B cell (primary cell): ENCODE data around the gene TAC1. TPM values are rescaled to one million over a fixed set of nuclear protein-coding genes. Genes with fewer than 3 reads are reported as not detected.

Experiments used
- ATAC-seq: fragments of 200-7000 bp; cut with Tn5 transposase; one replicate; pipeline ENCODE4 v1.10.0; 2021; ENCODE audit warnings: low read depth, mild to moderate bottlenecking, moderate number of reproducible peaks, moderate library complexity
- CTCF ChIA-PET: fragments of 350-600 bp; sonication (Branson Sonifier 250); formaldehyde crosslinking; loops from one replicate; lab custom pipeline; 2021; ENCODE audit warnings: antibody characterized with exemption, inconsistent platforms; lab: Charles Lee
- POLR2A ChIA-PET: fragments of 350-600 bp; sonication (Branson Sonifier 250); formaldehyde crosslinking; loops from one replicate; lab custom pipeline; 2021; ENCODE audit warnings: antibody characterized with exemption; lab: Charles Lee
- DNase-seq: peaks from one replicate; pipeline ENCODE4 v3.0.0; 2013
- H2AFZ ChIP-seq: 2 replicates; pipeline ENCODE4 v1.6.1; 2012; ENCODE audit warnings: mild to moderate bottlenecking, low read depth, low read length; ENCODE audit not compliant: insufficient read depth, poor library complexity, severe bottlenecking
- H3K27ac ChIP-seq, 2 donors: 1 replicate in 1 of 2; 2 replicates in 1 of 2; pipeline ENCODE4 v1.5.1; 2012 to 2013; ENCODE audit warnings: low read length in 2 of 2, mild to moderate bottlenecking in 2 of 2, moderate library complexity in 1 of 2
- H3K27me3 ChIP-seq, 4 experiments: fragments of 200-600 bp in 1 of 4; sonication (generic) in 1 of 4; replicated peaks in 1 of 4; 1 replicate in 2 of 4; 2 replicates in 2 of 4; pipeline versions ENCODE4 v1.6.1 to v1.7.0; 2013 to 2016; ENCODE audit warnings: low read length in 3 of 4, mild to moderate bottlenecking in 2 of 4, mixed read lengths in 1 of 4, moderate library complexity in 1 of 4; ENCODE audit not compliant: insufficient read depth in 4 of 4, control insufficient read depth in 3 of 4; ENCODE audit errors: control extremely low read depth in 1 of 4
- H3K36me3 ChIP-seq, 2 experiments: replicated peaks in 1 of 2; 1 replicate in 1 of 2; 2 replicates in 1 of 2; pipeline versions ENCODE4 v1.6.1 to v1.7.1; 2013; ENCODE audit warnings: low read length in 1 of 2; ENCODE audit not compliant: insufficient read depth in 2 of 2, control insufficient read depth in 1 of 2; ENCODE audit errors: control extremely low read depth in 1 of 2, extremely low read depth in 1 of 2
- H3K4me1 ChIP-seq, 2 donors: fragments of 200-600 bp in 1 of 2; sonication (generic) in 1 of 2; 1 replicate in 1 of 2; 2 replicates in 1 of 2; pipeline versions ENCODE4 v1.5.1 to v1.6.1; 2013 to 2017; ENCODE audit warnings: low read length in 2 of 2; ENCODE audit not compliant: control insufficient read depth in 2 of 2, insufficient read depth in 2 of 2
- H3K4me2 ChIP-seq: replicated peaks from 2 replicates; pipeline ENCODE3; 2012; ENCODE audit warnings: mild to moderate bottlenecking, low read depth, low read length; ENCODE audit not compliant: poor library complexity, severe bottlenecking
- H3K4me3 ChIP-seq, 5 experiments: fragments of 200-600 bp in 1 of 5; sonication (generic) in 1 of 5; 1 replicate in 3 of 5; 2 replicates in 2 of 5; pipeline versions ENCODE4 v1.5.1 to v1.7.0; 2011 to 2016; ENCODE audit warnings: low read length in 4 of 5, mild to moderate bottlenecking in 4 of 5, low read depth in 2 of 5, control low read depth in 1 of 5, moderate library complexity in 1 of 5; ENCODE audit not compliant: insufficient read depth in 1 of 5; ENCODE audit errors: control extremely low read depth in 1 of 5, extremely low read depth in 1 of 5
- H3K79me2 ChIP-seq: fragments of 200-600 bp; sonication (generic); one replicate; pipeline ENCODE4 v1.6.0; 2016; ENCODE audit warnings: low read length; ENCODE audit not compliant: control insufficient read depth, insufficient read depth
- H3K9ac ChIP-seq: fragments of 200-600 bp; sonication (generic); 2 replicates; pipeline ENCODE4 v1.6.1; 2017; ENCODE audit warnings: mild to moderate bottlenecking, low read length, moderate library complexity
- H3K9me3 ChIP-seq, 3 donors: one replicate each; pipeline versions ENCODE4 v1.6.1 to v1.7.1; 2013; ENCODE audit warnings: low read length in 2 of 3; ENCODE audit not compliant: control insufficient read depth in 2 of 3, insufficient read depth in 1 of 3; ENCODE audit errors: control extremely low read depth in 1 of 3
- H4K20me1 ChIP-seq: 2 replicates; pipeline ENCODE4 v1.6.0; 2012; ENCODE audit warnings: mild to moderate bottlenecking, low read length; ENCODE audit not compliant: insufficient read depth, control insufficient read depth, poor library complexity, severe bottlenecking
- H3K27ac Mint-ChIP-seq: one replicate; pipeline ENCODE4 v1.8.0; 2021; ENCODE audit warnings: mixed read lengths
- H3K27me3 Mint-ChIP-seq: one replicate; pipeline ENCODE4 v1.8.0; 2021; ENCODE audit warnings: mixed read lengths
- H3K4me1 Mint-ChIP-seq: one replicate; pipeline ENCODE4 v1.8.0; 2021; ENCODE audit warnings: mixed read lengths
- H3K4me3 Mint-ChIP-seq: one replicate; pipeline ENCODE4 v1.8.0; 2021; ENCODE audit warnings: mixed read lengths
- H3K9me3 Mint-ChIP-seq: one replicate; pipeline ENCODE4 v1.8.0; 2022; ENCODE audit warnings: mixed read lengths; ENCODE audit not compliant: insufficient read depth
- CTCF ChIP-seq: fragments of 200-600 bp; IDR thresholded peaks from one replicate; pipeline ENCODE4 v1.8.0; 2022; ENCODE audit warnings: antibody characterized with exemption, mild to moderate bottlenecking
- EZH2 ChIP-seq: IDR thresholded peaks from 2 replicates; pipeline ENCODE4 v1.6.1; 2012; ENCODE audit warnings: borderline replicate concordance, low read depth, mild to moderate bottlenecking, moderate library complexity, low read length; ENCODE audit not compliant: insufficient read depth, poor library complexity, severe bottlenecking
- WGBS: methylation state at CpG from one replicate; pipeline ENCODE4 v1.1.5; 2013; ENCODE audit warnings: missing lambda C conversion rate; ENCODE audit not compliant: insufficient coverage; 5-methylcytosine and 5-hydroxymethylcytosine counted together
- intact Hi-C: fragments of 100-400 bp; cut with micrococcal nuclease; formaldehyde crosslinking; loops from one replicate; pipeline ENCODE4 v1.10.0; 2022
- polyA plus RNA-seq: library from polyadenylated mRNA; depleted of rRNA; stranded (reverse); fragments of >200 nt; gene quantifications from 2 replicates; pipeline ENCODE4 v1.2.3, GENCODE V29; 2012
- total RNA-seq, 2 donors: library from RNA; stranded (reverse); fragments of 120-200 nt in 1 of 2; gene quantifications; 1 replicate in 1 of 2; 2 replicates in 1 of 2; pipeline versions ENCODE4 v1.2.3 to v1.2.4, GENCODE V29; 2013 to 2022

The TAC1 gene
- total and polyA plus RNA-seq, 2 donors (not counting 1 experiment from before 2014, with no cell fraction given), result not detected

- no peak overlapping the region for H3K27ac ChIP-seq
- H3K27me3 Mint-ChIP-seq, result peaks cover 52% of the 10 kb centered on the region
- intact Hi-C loops, result no loop called here
- ATAC-seq (no peak), DNase-seq (no peak)
- H3K4me3 ChIP-seq, result no peak overlapping the region
- no peak overlapping the region for H2AFZ ChIP-seq
- CTCF ChIA-PET, result no interaction called here
- H3K27me3 ChIP-seq, result peaks cover 0 to 31% (median 19%) of the 10 kb centered on the region in 4 experiments
- no peak overlapping the region for H3K9ac ChIP-seq
- WGBS, result 100% methylated on average over 1 of the region's 3 CpGs
- no peak overlapping the region for H3K4me2 ChIP-seq
- POLR2A ChIA-PET, result no interaction called here
- H3K36me3 ChIP-seq, result no peaks in the 10 kb centered on the region
- TF ChIP-seq CTCF (no peak), EZH2 (no peak)
- no peak overlapping the region for H3K27ac Mint-ChIP-seq
- peaks cover 0 to 4% of the 10 kb centered on the region in 2 donors for H3K4me1 ChIP-seq
- no peaks in the 10 kb centered on the region for H3K9me3 Mint-ChIP-seq
- peaks cover 6% of the 10 kb centered on the region for H3K4me1 Mint-ChIP-seq
- peaks cover 0 to 17% (median 0%) of the 10 kb centered on the region in 3 donors for H3K9me3 ChIP-seq
- no peak overlapping the region for H3K4me3 Mint-ChIP-seq
- H4K20me1 ChIP-seq, result no peaks in the 10 kb centered on the region
- H3K79me2 ChIP-seq, result no peaks in the 10 kb centered on the region
These were observed 3.2 kb downstream of the TAC1 start for GRCh38 chr7:97735075-97735474.

DNA sequence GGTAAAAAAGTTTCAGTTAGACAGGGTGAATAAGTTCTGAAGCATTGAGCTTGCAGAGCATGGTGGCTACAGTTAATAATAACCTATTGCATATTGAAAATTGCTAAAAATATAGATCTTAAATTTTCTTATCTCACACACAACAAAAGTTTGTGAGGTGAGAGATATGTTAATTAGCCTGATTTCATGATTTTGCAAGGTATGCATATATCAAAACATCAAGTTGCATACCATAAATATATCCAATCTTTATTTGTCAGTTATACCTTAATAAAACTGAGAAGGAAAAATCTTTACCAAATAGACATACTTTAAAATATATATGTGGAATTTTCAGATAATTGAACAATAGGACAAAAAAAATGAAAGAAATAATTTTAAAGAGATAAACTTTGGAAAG is 16.6 kb downstream of the TAC1 start:
- Mint-ChIP-seq H3K4me1 (no peaks in the 10 kb centered on the region), H3K27me3 (peaks cover 6% of the 10 kb centered on the region), H3K9me3 (no peaks in the 10 kb centered on the region), H3K27ac (no peak overlapping the region), H3K4me3 (no peak overlapping the region)
- Histone ChIP-seq H3K4me3 (no peak overlapping the region), H4K20me1 (no peaks in the 10 kb centered on the region), H3K9me3 (no peaks in the 10 kb centered on the region), H3K79me2 (no peaks in the 10 kb centered on the region), H3K27me3 (no peaks in the 10 kb centered on the region), H3K36me3 (no peaks in the 10 kb centered on the region), H3K27ac (no peak overlapping the region), H3K4me1 (no peaks in the 10 kb centered on the region), H2AFZ (no peak overlapping the region), H3K9ac (no peak overlapping the region), H3K4me2 (no peak overlapping the region)
- ChIA-PET CTCF (interaction anchor here (0.6 kb wide), 1 partner anchor 96 kb away, joined by 3 read pairs; no protein-coding TSS in a partner anchor), POLR2A (no interaction called here)
- intact Hi-C loops, result no loop called here
- no peak for TF ChIP-seq CTCF
- no peak for TF ChIP-seq EZH2
- ATAC-seq, result no peak
- no peak for DNase-seq
